ENCODE measurements around the gene CYB5D1.

CYB5D1 gene

GRCh38 chr17:7844292-7845154 lies 13.3 kb upstream of the CYB5D1 start:
- peak overlapping the region; percentile 47 for H3K4me3 ChIP-seq (ENCODE audit: low read depth, low read length)

- no peak overlapping the region for H3K4me3 ChIP-seq (ENCODE audit: low read depth, low read length)
Measured at GRCh38 chr17:7845359-7846062, 12.3 kb upstream of the CYB5D1 start.

GRCh38 chr17:7846063-7846735 lies 11.6 kb upstream of the CYB5D1 start:
- no peak overlapping the region for H3K4me3 ChIP-seq (ENCODE audit: low read depth, low read length)

GRCh38 chr17:7846765-7847661 lies 10.8 kb upstream of the CYB5D1 start:
- no peak overlapping the region for H3K4me3 ChIP-seq (ENCODE audit: low read depth, low read length)

GRCh38 chr17:7848131-7848579 lies 9.6 kb upstream of the CYB5D1 start:
- H3K4me3 ChIP-seq (ENCODE audit: low read depth, low read length), result no peak overlapping the region

- no peak overlapping the region for H3K4me3 ChIP-seq (ENCODE audit: low read depth, low read length)
Measured at GRCh38 chr17:7848739-7849129, 9.1 kb upstream of the CYB5D1 start.

GRCh38 chr17:7849130-7849750 lies 8.6 kb upstream of the CYB5D1 start:
- no peak overlapping the region for H3K4me3 ChIP-seq (ENCODE audit: low read depth, low read length)

GRCh38 chr17:7849751-7850504 lies 7.9 kb upstream of the CYB5D1 start:
- no peak overlapping the region for H3K4me3 ChIP-seq (ENCODE audit: low read depth, low read length)

GRCh38 chr17:7850701-7851437 lies 6.9 kb upstream of the CYB5D1 start:
- H3K4me3 ChIP-seq (ENCODE audit: low read depth, low read length), result peak overlapping the region; percentile 74

GRCh38 chr17:7851438-7852261 lies 6.2 kb upstream of the CYB5D1 start:
- peak overlapping the region; percentile 74 for H3K4me3 ChIP-seq (ENCODE audit: low read depth, low read length)

GRCh38 chr17:7852262-7852670 lies 5.5 kb upstream of the CYB5D1 start:
- H3K4me3 ChIP-seq (ENCODE audit: low read depth, low read length), result no peak overlapping the region

- H3K4me3 ChIP-seq (ENCODE audit: low read depth, low read length), result no peak overlapping the region
Measured at GRCh38 chr17:7852919-7853690, 4.7 kb upstream of the CYB5D1 start.

GRCh38 chr17:7853691-7854038 lies 4.1 kb upstream of the CYB5D1 start:
- H3K4me3 ChIP-seq (ENCODE audit: low read depth, low read length), result no peak overlapping the region

- no peak overlapping the region for H3K4me3 ChIP-seq (ENCODE audit: low read depth, low read length)
Measured at GRCh38 chr17:7854078-7854777, 3.6 kb upstream of the CYB5D1 start.

GRCh38 chr17:7854851-7855659 lies 2.7 kb upstream of the CYB5D1 start, which contains the start of gene TMEM88:
TMEM88 (plus strand) TSS chr17:7855066; CDS start chr17:7855075, 9 bp downstream.
- no peak within 1 kb of the TSS for H3K4me3 ChIP-seq (ENCODE audit: low read depth, low read length)

- H3K4me3 ChIP-seq (ENCODE audit: low read depth, low read length), result no peak overlapping the region
Measured at GRCh38 chr17:7855660-7856010, 2.2 kb upstream of the CYB5D1 start.

All from iPS-11a (cell line).